ENCODE measurements around the gene IKZF3. TPM values are rescaled to one million over a fixed set of nuclear protein-coding genes. Genes with fewer than 3 reads are reported as not detected.
"Not testable (repeated sequence)": the region's sequence is repeated elsewhere in the genome, so short reads cannot be mapped to it uniquely, and the experiment has no call there.

Gene IKZF3
- total RNA-seq, 1 experiment from 2014 or later: not detected

DNA sequence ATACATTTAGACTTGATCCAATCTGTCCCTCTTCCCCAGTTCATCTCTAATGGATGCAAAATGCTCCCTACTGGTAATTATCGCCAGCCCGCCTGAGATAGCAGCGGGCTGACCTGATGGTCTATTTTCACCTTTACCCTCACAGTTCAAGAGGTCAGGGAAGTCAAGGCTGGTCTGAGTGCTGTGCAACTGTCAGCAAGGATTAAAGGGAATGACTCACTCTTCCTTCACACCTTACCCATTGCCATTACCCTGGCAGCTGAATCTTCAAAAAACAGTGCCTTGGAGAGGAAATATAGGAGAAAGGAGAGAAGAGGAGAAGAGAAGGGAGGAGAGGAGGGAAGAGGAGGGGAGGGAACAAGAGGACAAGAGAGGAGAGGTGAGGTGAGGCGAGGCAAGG is 90.1 kb downstream of the IKZF3 start:
- peaks cover 17% of the 10 kb centered on the region for H3K27me3 ChIP-seq (replicated peaks)
- H3K4me3 ChIP-seq: no peak overlapping the region
- no peaks in the 10 kb centered on the region for H3K36me3 ChIP-seq
- H3K4me1 ChIP-seq (replicated peaks): peaks cover 7% of the 10 kb centered on the region
- no peak for DNase-seq (ENCODE audit: low read depth in 1 of 2, low spot score in 2 of 2)
- H3K9me3 ChIP-seq (replicated peaks): no peaks in the 10 kb centered on the region
- H3K27ac ChIP-seq: no peak overlapping the region

DNA sequence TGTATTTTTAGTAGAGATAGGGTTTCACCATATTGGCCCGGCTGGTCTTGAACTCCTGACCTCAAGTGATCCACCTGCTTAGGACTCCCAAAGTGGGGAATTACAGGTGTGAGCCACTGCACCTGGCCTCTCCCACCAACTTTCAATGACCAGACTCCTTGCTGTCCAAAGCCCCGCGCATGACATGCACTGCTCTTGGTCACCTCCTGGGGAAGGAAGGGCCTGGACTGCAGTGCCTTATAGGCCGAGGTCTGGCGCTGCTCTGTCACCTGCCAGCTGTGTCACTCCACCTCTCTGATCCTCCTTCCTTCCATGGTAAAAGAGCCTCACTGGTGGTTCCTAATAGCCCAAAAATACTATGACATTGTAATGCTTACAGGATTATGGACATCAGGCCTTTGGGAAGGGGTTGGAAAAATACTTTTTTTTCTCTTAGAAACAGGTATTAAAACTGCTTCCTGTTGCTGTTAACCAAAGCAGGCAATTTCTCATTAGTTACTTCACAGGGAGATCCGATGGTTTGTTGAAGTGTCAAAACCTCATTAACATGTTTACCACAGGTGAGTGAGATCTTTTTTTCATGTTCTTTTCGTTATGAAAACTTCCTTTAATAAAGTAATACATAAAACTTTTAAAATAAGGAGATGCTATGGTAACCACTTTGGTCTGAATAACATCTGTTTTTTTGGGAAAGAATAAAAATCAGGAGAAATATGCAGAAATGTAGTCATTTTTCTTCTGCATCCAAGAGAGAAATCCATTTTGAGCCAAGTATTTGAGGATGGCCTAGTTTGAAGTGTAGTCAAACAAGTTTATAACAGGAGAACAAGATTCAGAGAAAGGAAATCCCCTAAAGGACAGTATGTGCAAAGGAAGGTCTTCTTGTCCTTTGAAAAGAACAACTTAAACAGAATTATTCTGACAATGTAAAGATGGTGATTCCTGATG is 90.9 kb downstream of the IKZF3 start:
- DNase-seq (ENCODE audit: low read depth in 1 of 2, low spot score in 2 of 2): no peak
- Histone ChIP-seq H3K36me3 (no peaks in the 10 kb centered on the region), H3K4me3 (no peak overlapping the region), H3K27me3 (replicated peaks) (peaks cover 17% of the 10 kb centered on the region), H3K4me1 (replicated peaks) (peaks cover 7% of the 10 kb centered on the region), H3K9me3 (replicated peaks) (no peaks in the 10 kb centered on the region), H3K27ac (no peak overlapping the region)

DNA sequence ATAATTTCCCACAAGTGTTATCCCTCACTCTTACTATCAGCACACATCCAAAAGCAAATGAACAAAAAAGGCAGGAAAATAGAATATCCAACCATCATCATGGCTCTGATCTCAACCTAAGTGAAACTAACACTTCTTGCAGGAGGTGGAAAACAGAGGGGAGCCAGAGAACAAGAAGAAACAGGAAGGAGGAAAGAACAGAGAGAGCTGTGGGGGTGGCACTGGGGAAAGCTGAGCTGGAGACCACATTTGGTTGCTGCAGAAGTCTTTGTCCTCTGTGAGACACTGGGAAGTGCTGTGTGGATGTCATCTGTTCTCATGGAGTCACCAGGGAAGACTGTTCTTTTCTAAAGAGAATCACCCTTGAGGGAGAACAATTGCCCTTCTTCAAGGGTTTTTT is 91.7 kb downstream of the IKZF3 start:
- no peaks in the 10 kb centered on the region for H3K9me3 ChIP-seq (replicated peaks)
- H3K27me3 ChIP-seq (replicated peaks): peaks cover 17% of the 10 kb centered on the region
- H3K4me3 ChIP-seq: no peak overlapping the region
- peaks cover 7% of the 10 kb centered on the region for H3K4me1 ChIP-seq (replicated peaks)
- H3K36me3 ChIP-seq: no peaks in the 10 kb centered on the region
- no peak for DNase-seq (ENCODE audit: low read depth in 1 of 2, low spot score in 2 of 2)
- no peak overlapping the region for H3K27ac ChIP-seq

DNA sequence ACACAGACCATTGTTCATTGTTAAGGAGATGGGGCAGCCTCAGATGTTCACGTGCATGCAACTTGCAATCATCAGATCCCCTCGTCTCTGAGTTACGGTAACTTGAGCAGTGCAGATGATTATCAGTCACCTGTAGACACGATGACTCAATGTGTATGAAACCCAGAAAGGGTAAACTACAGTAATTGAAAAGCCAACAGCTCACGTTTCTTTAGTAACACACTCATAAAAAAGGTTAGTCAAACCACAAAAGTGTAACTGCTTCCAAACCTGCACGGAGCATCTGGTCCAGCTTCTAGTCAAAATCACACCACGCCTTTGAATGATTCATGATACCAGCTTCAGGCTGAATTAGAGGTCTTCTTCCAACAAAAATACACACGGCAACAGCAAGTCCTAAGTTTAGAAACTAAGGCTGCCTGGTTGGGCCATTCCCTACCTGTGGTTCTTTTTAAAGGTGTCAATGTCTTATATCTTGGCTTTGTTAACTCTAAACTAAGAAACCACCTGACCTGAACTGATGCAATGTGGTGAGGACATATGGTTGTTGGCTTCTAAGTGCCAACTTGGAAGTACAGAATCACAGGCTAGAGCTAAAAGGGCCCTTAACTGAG is 94.0 kb downstream of the IKZF3 start:
- H3K4me3 ChIP-seq: no peak overlapping the region
- peaks cover 4% of the 10 kb centered on the region; the same call in 1 of the 2 replicates for H3K27me3 ChIP-seq (replicated peaks)
- H3K4me1 ChIP-seq (replicated peaks): peaks cover 7% of the 10 kb centered on the region
- H3K36me3 ChIP-seq: no peaks in the 10 kb centered on the region
- no peak overlapping the region for H3K27ac ChIP-seq
- DNase-seq (ENCODE audit: low read depth in 1 of 2, low spot score in 2 of 2): no peak
- no peaks in the 10 kb centered on the region for H3K9me3 ChIP-seq (replicated peaks)

- no peaks in the 10 kb centered on the region for H3K27me3 ChIP-seq (replicated peaks)
- H3K36me3 ChIP-seq: no peaks in the 10 kb centered on the region
- H3K4me3 ChIP-seq: no peak overlapping the region
Measured at GRCh38 chr17:39767147-39767546, 97.0 kb downstream of the IKZF3 start.

DNA sequence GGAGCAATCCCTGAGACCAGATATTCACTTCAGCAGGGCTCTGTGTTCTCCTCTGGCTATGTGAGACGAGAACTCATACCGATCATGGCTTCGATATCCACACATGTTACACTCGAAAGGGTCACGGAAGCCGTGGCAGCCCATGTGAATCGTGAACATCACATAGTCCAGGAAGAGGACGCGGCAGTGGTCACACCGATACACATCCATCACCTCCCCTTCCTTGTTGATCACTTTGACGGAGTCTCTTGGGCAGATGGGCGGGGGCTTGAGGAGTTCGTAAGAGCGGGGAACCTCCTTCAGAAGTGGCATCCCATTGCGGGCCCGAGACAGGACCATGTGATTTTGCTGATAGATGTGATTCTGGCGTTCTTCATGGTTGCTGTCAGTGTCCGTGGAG is 98.3 kb downstream of the IKZF3 start:
- DNase-seq (ENCODE audit: low read depth in 1 of 2, low spot score in 2 of 2): no peak
- Histone ChIP-seq H3K4me1 (replicated peaks) (peaks cover 29% of the 10 kb centered on the region), H3K4me3 (no peak overlapping the region), H3K36me3 (no peaks in the 10 kb centered on the region), H3K27ac (no peak overlapping the region), H3K9me3 (replicated peaks) (no peaks in the 10 kb centered on the region), H3K27me3 (replicated peaks) (no peaks in the 10 kb centered on the region)

More at GRCh38 chr17:39767147-39767546, 97.0 kb downstream of the IKZF3 start:
- Histone ChIP-seq H3K27ac (no peak overlapping the region), H3K4me1 (replicated peaks) (peaks cover 25% of the 10 kb centered on the region), H3K9me3 (replicated peaks) (no peaks in the 10 kb centered on the region)
- no peak for DNase-seq (ENCODE audit: low read depth in 1 of 2, low spot score in 2 of 2)

GRCh38 chr17:39765175-39765574 is 98.9 kb downstream of the IKZF3 start:
- no peaks in the 10 kb centered on the region for H3K9me3 ChIP-seq (replicated peaks)
- no peak overlapping the region for H3K27ac ChIP-seq
- peaks cover 28% of the 10 kb centered on the region for H3K4me1 ChIP-seq (replicated peaks)
- DNase-seq (ENCODE audit: low read depth in 1 of 2, low spot score in 2 of 2): no peak
- H3K27me3 ChIP-seq (replicated peaks): no peaks in the 10 kb centered on the region
- H3K4me3 ChIP-seq: no peak overlapping the region
- no peaks in the 10 kb centered on the region for H3K36me3 ChIP-seq

- H3K27me3 ChIP-seq (replicated peaks); DNase-seq (ENCODE audit: low read depth in 1 of 2, low spot score in 2 of 2); H3K9me3 ChIP-seq (replicated peaks); H3K27ac ChIP-seq; H3K36me3 ChIP-seq; H3K4me3 ChIP-seq: not testable (repeated sequence)
- peaks cover 30% of the 10 kb centered on the region for H3K4me1 ChIP-seq (replicated peaks)
Measured at GRCh38 chr17:39764171-39764570, 99.9 kb downstream of the IKZF3 start.

DNA sequence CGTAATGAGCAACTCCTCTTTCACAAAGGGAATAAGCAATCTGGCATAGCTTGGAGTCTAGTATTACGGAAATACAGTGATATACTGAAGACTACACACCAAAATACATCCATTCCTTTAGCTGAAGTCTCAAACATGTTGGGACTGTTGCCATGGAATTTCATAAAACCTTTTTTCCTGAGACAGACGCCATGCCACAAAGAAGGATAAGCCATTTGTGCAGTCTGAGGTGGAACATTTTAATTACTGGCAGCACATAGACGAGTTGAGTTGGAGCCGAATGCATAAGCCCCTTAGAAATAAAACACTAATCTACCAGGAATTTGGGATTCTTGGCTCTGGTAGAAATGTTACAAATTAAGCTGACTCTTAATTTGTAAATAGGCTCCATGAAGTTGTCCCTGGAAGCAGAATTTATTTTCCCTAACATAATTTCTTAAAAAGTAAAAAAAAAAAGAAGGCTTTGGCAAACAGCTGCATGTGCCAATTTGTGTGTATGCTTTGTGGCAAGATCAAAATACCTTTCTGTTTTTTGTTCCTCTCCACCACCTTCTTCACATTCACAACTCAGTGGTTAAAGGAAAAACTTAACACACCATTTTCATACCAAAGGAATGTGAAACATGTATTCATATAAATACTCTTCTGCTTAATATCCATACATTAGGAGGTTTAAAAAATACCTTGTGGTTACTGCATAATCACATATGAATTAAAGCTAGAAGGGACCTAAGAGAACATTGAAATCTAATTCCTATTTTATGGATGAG is 100.9 kb downstream of the IKZF3 start:
- Histone ChIP-seq H3K9me3 (replicated peaks) (no peaks in the 10 kb centered on the region), H3K4me1 (replicated peaks) (peaks cover 39% of the 10 kb centered on the region), H3K27ac (0 out of 2 replicates have a peak overlapping the region, but pooled peaks have one; percentile 1), H3K4me3 (no peak overlapping the region), H3K36me3 (no peaks in the 10 kb centered on the region), H3K27me3 (replicated peaks) (no peaks in the 10 kb centered on the region)
- DNase-seq (ENCODE audit: low read depth in 1 of 2, low spot score in 2 of 2): peak in 1 of 2 experiments; percentile 30

DNA sequence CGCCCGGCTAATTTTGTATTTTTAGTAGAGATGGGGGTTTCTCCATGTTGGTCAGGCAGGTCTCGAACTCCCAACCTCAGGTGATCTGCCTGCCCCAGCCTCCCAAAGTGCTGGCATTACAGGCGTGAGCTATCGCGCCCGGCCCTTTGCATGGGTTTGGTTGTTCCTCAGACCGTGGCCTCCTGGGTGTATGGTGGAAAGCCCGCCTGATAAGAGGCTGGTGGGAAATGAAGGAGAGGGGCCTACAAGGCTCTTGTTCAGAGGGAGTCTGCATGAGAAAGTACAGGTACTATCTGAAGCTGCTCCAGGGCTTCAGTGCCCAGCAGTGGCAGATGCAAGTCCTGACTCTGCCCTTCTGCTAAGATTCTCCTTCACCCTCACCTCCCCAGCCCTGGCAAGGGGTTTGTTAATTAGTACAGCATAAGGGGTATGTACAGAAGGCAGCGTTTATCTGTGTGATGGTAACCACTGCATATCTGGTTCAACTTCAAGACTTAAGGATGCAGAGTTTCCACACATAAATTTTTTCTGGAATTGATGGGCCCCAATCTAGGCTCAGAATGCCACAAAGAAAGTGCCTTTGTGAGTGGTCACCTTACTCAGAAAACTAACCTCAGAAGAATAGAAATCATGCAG is 102.1 kb downstream of the IKZF3 start:
- Histone ChIP-seq H3K9me3 (replicated peaks) (no peaks in the 10 kb centered on the region), H3K36me3 (no peaks in the 10 kb centered on the region), H3K27me3 (replicated peaks) (no peaks in the 10 kb centered on the region), H3K27ac (no peak overlapping the region), H3K4me1 (replicated peaks) (peaks cover 49% of the 10 kb centered on the region), H3K4me3 (no peak overlapping the region)
- DNase-seq (ENCODE audit: low read depth in 1 of 2, low spot score in 2 of 2): no peak

DNA sequence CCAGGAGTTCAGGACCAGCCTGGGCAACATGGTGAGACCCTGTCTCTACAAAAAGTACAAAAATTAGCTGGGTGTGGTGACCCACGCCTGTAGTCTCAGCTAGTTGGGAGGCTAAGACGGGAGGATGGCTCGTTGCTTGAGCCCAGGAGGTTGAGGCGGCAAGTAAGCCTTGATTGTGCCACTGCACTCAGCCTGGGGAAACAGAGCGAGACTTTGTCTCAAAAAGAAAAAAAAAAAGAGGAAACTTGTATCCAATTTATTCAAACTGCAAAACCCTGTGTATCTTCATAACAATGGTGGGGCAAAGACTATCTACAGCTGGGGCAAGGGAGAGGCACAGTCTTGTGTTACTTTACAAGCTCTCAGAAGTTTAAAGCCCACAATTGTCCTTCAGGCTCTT is 104.9 kb downstream of the IKZF3 start:
- DNase-seq (ENCODE audit: low read depth in 1 of 2, low spot score in 2 of 2): no peak
- Histone ChIP-seq H3K9me3 (replicated peaks) (no peaks in the 10 kb centered on the region), H3K27ac (peak overlapping the region; percentile 66), H3K4me3 (no peak overlapping the region), H3K27me3 (replicated peaks) (no peaks in the 10 kb centered on the region), H3K36me3 (no peaks in the 10 kb centered on the region), H3K4me1 (replicated peaks) (peaks cover 75% of the 10 kb centered on the region)

DNA sequence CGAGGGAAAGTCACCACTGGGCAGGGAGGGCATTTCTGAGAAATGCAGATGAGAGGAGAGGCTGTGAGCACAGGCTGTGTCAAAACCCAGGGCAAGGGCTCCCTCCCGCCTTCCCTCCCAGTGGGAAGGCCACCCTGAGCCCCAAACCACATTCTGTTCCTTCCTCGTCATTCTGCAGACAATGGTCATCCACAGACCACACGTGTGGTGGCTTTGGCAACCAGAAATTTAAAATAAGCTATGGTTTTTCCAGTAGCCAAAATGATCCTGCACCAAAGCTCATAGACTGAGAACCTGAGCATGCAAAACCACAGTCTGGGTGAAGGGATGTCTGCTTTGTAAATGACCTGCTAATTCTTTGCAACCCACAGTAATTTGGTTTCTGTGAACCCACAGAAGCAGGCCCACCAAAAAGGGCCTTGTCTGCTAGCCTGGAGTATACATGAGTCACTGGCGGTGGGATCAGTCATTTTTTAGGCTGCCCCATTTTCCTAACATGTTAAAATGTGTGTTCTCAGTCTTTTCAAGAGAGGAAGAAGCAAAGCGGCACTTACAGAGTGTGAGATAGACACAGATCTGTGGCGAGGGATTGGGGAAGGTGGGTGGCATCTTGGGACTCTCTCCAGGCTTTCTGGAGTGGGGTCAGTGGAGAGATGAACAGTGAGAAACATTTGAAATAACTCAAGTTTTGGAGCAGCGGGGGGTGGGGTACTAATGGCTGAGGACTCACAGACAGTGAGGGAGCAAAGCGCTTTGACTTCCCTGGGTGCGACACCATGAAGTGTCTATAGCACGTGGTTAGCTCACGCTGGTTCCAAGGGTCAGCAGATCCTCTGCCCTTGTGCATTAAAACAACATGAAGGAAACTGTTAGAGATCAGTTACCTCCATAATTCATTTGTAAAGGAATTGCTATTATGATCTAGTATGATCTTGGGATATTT is 105.9 kb downstream of the IKZF3 start:
- H3K27me3 ChIP-seq (replicated peaks): no peaks in the 10 kb centered on the region
- H3K4me1 ChIP-seq (replicated peaks): peaks cover 76% of the 10 kb centered on the region
- H3K27ac ChIP-seq: peak overlapping the region; percentile 66
- no peak overlapping the region for H3K4me3 ChIP-seq
- H3K36me3 ChIP-seq: no peaks in the 10 kb centered on the region
- peak; percentile 94 to 97 for DNase-seq (ENCODE audit: low read depth in 1 of 2, low spot score in 2 of 2)
- 0 out of 2 replicates have a peak, but pooled peaks cover 4% of the 10 kb centered on the region for H3K9me3 ChIP-seq (replicated peaks)
